PC-3 (cell line): ENCODE data around the gene DPH3.

Experiments used
- CTCF ChIP-seq: fragments of 300-600 bp; sonication (generic); conservative IDR thresholded peaks from 2 replicates; pipeline ENCODE4 v1.5.1; 2017; ENCODE audit warnings: antibody characterized with exemption, low read depth, mild to moderate bottlenecking, low read length
- EZH2phosphoT487 ChIP-seq: fragments of 300-600 bp; sonication (generic); IDR thresholded peaks from 2 replicates; pipeline ENCODE4 v1.6.1; 2018; ENCODE audit warnings: mild to moderate bottlenecking, antibody characterized with exemption, low read length, borderline replicate concordance

DNA sequence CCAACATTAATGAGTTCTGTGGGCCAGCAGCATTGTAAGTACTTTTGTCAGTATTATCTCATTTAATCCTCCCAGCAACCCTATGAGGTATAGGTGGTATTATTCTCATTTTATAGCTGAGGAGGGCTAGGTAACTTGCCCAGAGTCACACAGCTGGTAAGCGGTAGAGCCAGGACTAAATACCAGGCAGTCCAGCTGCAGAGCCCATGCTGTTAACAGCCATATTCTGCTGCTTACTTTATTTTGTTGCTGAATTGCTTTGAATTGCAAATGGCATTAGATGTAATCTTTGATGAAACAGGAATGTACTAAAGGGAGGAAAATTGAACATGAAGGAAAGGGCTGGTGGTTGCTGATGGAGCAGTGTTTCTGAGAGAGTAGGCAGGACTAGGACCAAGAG is 19.9 kb upstream of the DPH3 start:
- TF ChIP-seq CTCF: no peak
- TF ChIP-seq EZH2phosphoT487: no peak
